ENCODE results near the gene MEGF11. TPM values are rescaled to one million over a fixed set of nuclear protein-coding genes. Genes with fewer than 3 reads are reported as not detected.
A peak's percentile ranks its signal among the peaks of the same experiment; 100 is the strongest.

MEGF11 gene
- total RNA-seq, 1 experiment from 2014 or later, result not detected

GRCh38 chr15:66017000-66017399, 236.6 kb downstream of the MEGF11 start:
- Histone ChIP-seq H3K9me2 (replicated peaks; ENCODE audit: insufficient read depth, low read length) (no peaks in the 10 kb centered on the region), H3K4me2 (ENCODE audit: low read depth, low read length, poor library complexity, severe bottlenecking) (no peak overlapping the region), H3K27me3 (ENCODE audit: low read length) (no peaks in the 10 kb centered on the region), H3K9ac (ENCODE audit: low read length) (no peak overlapping the region), H2AFZ (ENCODE audit: low read length) (no peak overlapping the region), H3K27ac (ENCODE audit: low read length) (no peak overlapping the region), H3K9me3 (ENCODE audit: low read length) (no peaks in the 10 kb centered on the region), H3K79me2 (ENCODE audit: low read length) (no peaks in the 10 kb centered on the region), H3K4me3 (ENCODE audit: low read length) (no peak overlapping the region), H3K4me1 (ENCODE audit: low read length) (peaks cover 24% of the 10 kb centered on the region), H3K36me3 (ENCODE audit: insufficient read depth, low read length) (no peaks in the 10 kb centered on the region), H4K20me1 (ENCODE audit: insufficient read depth, low read depth, low read length) (no peaks in the 10 kb centered on the region)
- no peak for DNase-seq

GRCh38 chr15:66016199-66016598, 237.4 kb downstream of the MEGF11 start:
- Histone ChIP-seq H4K20me1 (ENCODE audit: insufficient read depth, low read depth, low read length) (no peaks in the 10 kb centered on the region), H3K4me3 (ENCODE audit: low read length) (no peak overlapping the region), H3K9me3 (ENCODE audit: low read length) (no peaks in the 10 kb centered on the region), H2AFZ (ENCODE audit: low read length) (no peak overlapping the region), H3K27ac (ENCODE audit: low read length) (no peak overlapping the region), H3K27me3 (ENCODE audit: low read length) (no peaks in the 10 kb centered on the region), H3K9ac (ENCODE audit: low read length) (no peak overlapping the region), H3K36me3 (ENCODE audit: insufficient read depth, low read length) (no peaks in the 10 kb centered on the region), H3K4me1 (ENCODE audit: low read length) (peaks cover 24% of the 10 kb centered on the region), H3K4me2 (ENCODE audit: low read depth, low read length, poor library complexity, severe bottlenecking) (no peak overlapping the region), H3K79me2 (ENCODE audit: low read length) (no peaks in the 10 kb centered on the region), H3K9me2 (replicated peaks; ENCODE audit: insufficient read depth, low read length) (no peaks in the 10 kb centered on the region)
- no peak for DNase-seq

GRCh38 chr15:66014635-66015182, 238.8 kb downstream of the MEGF11 start:
- no peak overlapping the region for H3K4me3 ChIP-seq (ENCODE audit: low read length)
- peak overlapping the region; percentile 19; the same call in 1 of the 2 replicates for H3K9ac ChIP-seq (ENCODE audit: low read length)
- H3K27ac ChIP-seq (ENCODE audit: low read length), result peak overlapping the region; percentile 12; the same call in 1 of the 2 replicates
- H3K27me3 ChIP-seq (ENCODE audit: low read length), result no peaks in the 10 kb centered on the region
- peaks cover 24% of the 10 kb centered on the region for H3K4me1 ChIP-seq (ENCODE audit: low read length)
- H3K9me2 ChIP-seq (replicated peaks; ENCODE audit: insufficient read depth, low read length), result no peaks in the 10 kb centered on the region
- no peaks in the 10 kb centered on the region for H3K79me2 ChIP-seq (ENCODE audit: low read length)
- DNase-seq, result peak; percentile 74
- H4K20me1 ChIP-seq (ENCODE audit: insufficient read depth, low read depth, low read length), result no peaks in the 10 kb centered on the region
- H3K9me3 ChIP-seq (ENCODE audit: low read length), result no peaks in the 10 kb centered on the region
- no peaks in the 10 kb centered on the region for H3K36me3 ChIP-seq (ENCODE audit: insufficient read depth, low read length)
- H3K4me2 ChIP-seq (ENCODE audit: low read depth, low read length, poor library complexity, severe bottlenecking), result peak overlapping the region; percentile 49
- no peak overlapping the region for H2AFZ ChIP-seq (ENCODE audit: low read length)

DNA sequence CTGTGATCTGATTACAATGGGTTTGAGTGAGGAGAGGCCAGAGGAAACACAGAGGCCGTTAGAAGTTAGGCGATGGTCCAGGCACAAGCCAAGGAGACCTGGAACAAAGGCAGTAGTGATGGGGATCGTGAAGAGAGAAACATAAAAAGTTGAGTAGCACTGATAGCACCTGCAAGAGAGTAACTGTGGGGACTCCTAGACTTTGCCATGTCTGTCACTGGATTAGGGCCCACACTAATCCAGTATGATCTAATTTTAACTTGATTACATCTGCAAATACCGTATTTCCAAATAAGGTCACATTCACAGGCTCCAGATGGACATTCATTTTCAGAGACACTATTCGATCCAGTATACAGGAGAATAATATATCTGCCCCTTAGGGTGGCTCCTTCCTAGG, 239.5 kb downstream of the MEGF11 start:
- H3K4me1 ChIP-seq (ENCODE audit: low read length), result peaks cover 24% of the 10 kb centered on the region
- no peaks in the 10 kb centered on the region for H3K9me2 ChIP-seq (replicated peaks; ENCODE audit: insufficient read depth, low read length)
- no peaks in the 10 kb centered on the region for H3K79me2 ChIP-seq (ENCODE audit: low read length)
- H3K9me3 ChIP-seq (ENCODE audit: low read length), result no peaks in the 10 kb centered on the region
- H3K36me3 ChIP-seq (ENCODE audit: insufficient read depth, low read length), result no peaks in the 10 kb centered on the region
- H3K27ac ChIP-seq (ENCODE audit: low read length), result peak overlapping the region; percentile 12; the same call in 1 of the 2 replicates
- H3K4me3 ChIP-seq (ENCODE audit: low read length), result no peak overlapping the region
- no peaks in the 10 kb centered on the region for H3K27me3 ChIP-seq (ENCODE audit: low read length)
- H3K9ac ChIP-seq (ENCODE audit: low read length), result peak overlapping the region; percentile 19; the same call in 1 of the 2 replicates
- DNase-seq, result no peak
- H3K4me2 ChIP-seq (ENCODE audit: low read depth, low read length, poor library complexity, severe bottlenecking), result peak overlapping the region; percentile 49
- no peaks in the 10 kb centered on the region for H4K20me1 ChIP-seq (ENCODE audit: insufficient read depth, low read depth, low read length)
- H2AFZ ChIP-seq (ENCODE audit: low read length), result no peak overlapping the region

GRCh38 chr15:66008940-66009562, 244.5 kb downstream of the MEGF11 start:
- Histone ChIP-seq H3K27me3 (ENCODE audit: low read length) (no peaks in the 10 kb centered on the region), H3K4me1 (ENCODE audit: low read length) (peaks cover 13% of the 10 kb centered on the region), H2AFZ (ENCODE audit: low read length) (no peak overlapping the region), H3K9me3 (ENCODE audit: low read length) (no peaks in the 10 kb centered on the region), H3K9me2 (replicated peaks; ENCODE audit: insufficient read depth, low read length) (no peaks in the 10 kb centered on the region), H3K79me2 (ENCODE audit: low read length) (no peaks in the 10 kb centered on the region), H3K4me2 (ENCODE audit: low read depth, low read length, poor library complexity, severe bottlenecking) (no peak overlapping the region), H3K36me3 (ENCODE audit: insufficient read depth, low read length) (no peaks in the 10 kb centered on the region), H3K9ac (ENCODE audit: low read length) (no peak overlapping the region), H3K4me3 (ENCODE audit: low read length) (no peak overlapping the region), H3K27ac (ENCODE audit: low read length) (no peak overlapping the region), H4K20me1 (ENCODE audit: insufficient read depth, low read depth, low read length) (no peaks in the 10 kb centered on the region)
- DNase-seq, result no peak

DNA sequence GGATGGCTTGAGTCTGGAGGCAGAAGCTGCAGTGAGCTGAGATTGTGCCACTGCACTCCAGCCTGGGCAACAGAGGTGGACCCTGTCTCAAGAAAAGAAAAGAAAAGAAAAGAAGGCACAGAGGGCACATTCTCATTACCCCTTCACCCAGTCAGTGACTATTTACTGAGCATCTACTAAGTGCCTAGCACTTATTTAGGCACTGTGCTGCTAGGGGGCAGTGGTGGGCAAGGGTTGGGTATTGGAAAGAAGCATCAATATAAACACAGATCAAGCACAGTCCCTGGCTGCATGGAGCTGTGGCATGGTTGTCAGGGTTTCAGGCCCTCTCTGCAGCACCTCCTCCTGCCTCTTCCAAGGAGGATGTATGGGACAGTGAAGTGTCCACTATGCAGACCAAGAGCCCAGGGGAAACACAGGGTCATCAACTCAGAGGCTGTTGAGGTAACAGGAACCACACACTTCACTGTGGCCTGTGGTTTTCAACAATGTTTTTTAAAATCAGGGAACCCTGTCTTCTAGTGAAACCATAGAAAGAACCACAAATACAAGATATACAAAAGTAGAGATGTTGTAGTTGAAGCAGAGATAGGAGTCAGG, 245.8 kb downstream of the MEGF11 start:
- no peaks in the 10 kb centered on the region for H3K27me3 ChIP-seq (ENCODE audit: low read length)
- H3K27ac ChIP-seq (ENCODE audit: low read length), result no peak overlapping the region
- no peaks in the 10 kb centered on the region for H3K9me3 ChIP-seq (ENCODE audit: low read length)
- no peak overlapping the region for H3K4me2 ChIP-seq (ENCODE audit: low read depth, low read length, poor library complexity, severe bottlenecking)
- no peak overlapping the region for H3K4me3 ChIP-seq (ENCODE audit: low read length)
- DNase-seq, result peak; percentile 77
- H3K4me1 ChIP-seq (ENCODE audit: low read length), result no peaks in the 10 kb centered on the region; the same call in 1 of the 2 replicates
- H3K79me2 ChIP-seq (ENCODE audit: low read length), result no peaks in the 10 kb centered on the region
- no peaks in the 10 kb centered on the region for H3K36me3 ChIP-seq (ENCODE audit: insufficient read depth, low read length)
- H3K9me2 ChIP-seq (replicated peaks; ENCODE audit: insufficient read depth, low read length), result no peaks in the 10 kb centered on the region
- H2AFZ ChIP-seq (ENCODE audit: low read length), result no peak overlapping the region
- H4K20me1 ChIP-seq (ENCODE audit: insufficient read depth, low read depth, low read length), result no peaks in the 10 kb centered on the region
- H3K9ac ChIP-seq (ENCODE audit: low read length), result no peak overlapping the region

GRCh38 chr15:66006986-66007385, 246.6 kb downstream of the MEGF11 start:
- Histone ChIP-seq H3K27ac (ENCODE audit: low read length) (no peak overlapping the region), H3K4me1 (ENCODE audit: low read length) (no peaks in the 10 kb centered on the region), H3K4me3 (ENCODE audit: low read length) (no peak overlapping the region), H3K36me3 (ENCODE audit: insufficient read depth, low read length) (no peaks in the 10 kb centered on the region), H3K79me2 (ENCODE audit: low read length) (no peaks in the 10 kb centered on the region), H3K9me2 (replicated peaks; ENCODE audit: insufficient read depth, low read length) (no peaks in the 10 kb centered on the region), H3K27me3 (ENCODE audit: low read length) (no peaks in the 10 kb centered on the region), H4K20me1 (ENCODE audit: insufficient read depth, low read depth, low read length) (no peaks in the 10 kb centered on the region), H3K9ac (ENCODE audit: low read length) (no peak overlapping the region), H3K9me3 (ENCODE audit: low read length) (no peaks in the 10 kb centered on the region), H2AFZ (ENCODE audit: low read length) (no peak overlapping the region), H3K4me2 (ENCODE audit: low read depth, low read length, poor library complexity, severe bottlenecking) (no peak overlapping the region)
- no peak for DNase-seq

GRCh38 chr15:66004618-66005262, 248.8 kb downstream of the MEGF11 start:
- Histone ChIP-seq H3K27ac (ENCODE audit: low read length) (no peak overlapping the region), H3K9ac (ENCODE audit: low read length) (no peak overlapping the region), H4K20me1 (ENCODE audit: insufficient read depth, low read depth, low read length) (no peaks in the 10 kb centered on the region), H3K9me2 (replicated peaks; ENCODE audit: insufficient read depth, low read length) (no peaks in the 10 kb centered on the region), H3K79me2 (ENCODE audit: low read length) (no peaks in the 10 kb centered on the region), H2AFZ (ENCODE audit: low read length) (no peak overlapping the region), H3K4me3 (ENCODE audit: low read length) (no peak overlapping the region), H3K36me3 (ENCODE audit: insufficient read depth, low read length) (no peaks in the 10 kb centered on the region), H3K4me2 (ENCODE audit: low read depth, low read length, poor library complexity, severe bottlenecking) (no peak overlapping the region), H3K27me3 (ENCODE audit: low read length) (no peaks in the 10 kb centered on the region), H3K9me3 (ENCODE audit: low read length) (no peaks in the 10 kb centered on the region), H3K4me1 (ENCODE audit: low read length) (no peaks in the 10 kb centered on the region)
- peak; percentile 71 for DNase-seq

Data from Karpas-422 (cell line).